GM10266 (cell line): Measurements from ENCODE around the gene FOXP4.

Experiments
- DNase-seq: peaks from one replicate; pipeline ENCODE4 v3.0.0; 2012; ENCODE audit errors: extremely low spot score
- CTCF ChIP-seq: IDR thresholded peaks from 2 replicates; pipeline ENCODE4 v1.5.1; 2012; ENCODE audit warnings: mild to moderate bottlenecking, low read depth; ENCODE audit not compliant: control insufficient read depth, insufficient read depth; ENCODE audit errors: missing control alignments

FOXP4 gene

DNA sequence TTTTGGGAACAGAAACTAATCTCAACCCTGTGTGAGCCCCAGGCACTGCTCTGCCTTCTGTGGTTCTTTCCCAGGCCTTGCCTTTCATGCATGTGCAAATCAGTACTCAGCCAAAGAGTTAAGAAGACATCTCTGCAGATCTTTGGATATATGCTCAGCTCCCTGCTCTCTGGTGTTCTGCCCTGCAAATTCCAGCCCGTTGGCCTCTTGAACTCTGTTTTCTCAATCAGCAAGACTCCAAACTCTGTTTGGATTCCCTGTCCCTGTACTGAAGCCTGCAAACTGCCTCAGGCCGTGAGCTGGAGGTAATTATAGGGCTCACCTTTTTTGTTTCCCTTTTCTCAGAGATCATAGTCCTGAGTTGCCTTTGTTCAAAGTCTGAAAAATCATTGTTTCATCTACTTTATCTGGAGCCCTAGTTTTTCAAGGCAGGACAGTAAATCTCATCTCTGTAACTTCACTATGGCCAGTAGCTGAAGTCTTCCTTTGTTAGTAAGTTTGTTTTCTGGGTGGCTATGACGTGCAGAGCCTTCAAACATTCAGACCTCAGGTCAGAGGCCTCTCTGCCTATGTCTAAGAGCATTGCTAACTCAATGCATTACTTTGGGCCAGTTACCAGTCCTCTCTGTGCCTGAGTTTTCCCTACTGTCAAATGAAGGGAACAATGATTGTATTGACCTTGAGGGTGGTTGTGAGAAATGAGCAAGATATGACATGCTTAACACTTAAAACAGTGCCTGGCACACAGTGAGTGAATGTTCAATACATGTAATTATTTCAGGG is 76.2 kb downstream of the FOXP4 start:
- DNase-seq: no peak
- TF ChIP-seq CTCF: no peak

DNA sequence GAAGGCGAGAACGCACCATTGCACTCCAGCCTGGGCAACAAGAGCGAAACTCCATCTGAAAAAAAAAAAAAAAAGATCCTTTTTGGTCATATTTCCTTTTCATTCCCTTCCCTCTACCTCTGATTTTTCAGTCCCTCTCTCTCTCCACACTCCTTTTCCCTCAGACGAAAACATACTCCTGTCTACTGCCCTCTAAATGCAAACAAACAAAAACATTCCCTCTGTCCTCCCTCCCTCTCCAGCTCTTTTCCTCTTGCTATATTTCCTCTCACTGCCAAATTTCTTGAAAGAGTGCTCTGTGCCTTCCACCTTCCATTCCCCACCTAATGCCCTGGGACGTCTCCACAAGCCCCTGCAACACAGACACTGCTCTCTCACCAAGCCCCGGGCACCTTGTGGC is 77.1 kb downstream of the FOXP4 start:
- no peak for DNase-seq
- no peak for TF ChIP-seq CTCF

DNA sequence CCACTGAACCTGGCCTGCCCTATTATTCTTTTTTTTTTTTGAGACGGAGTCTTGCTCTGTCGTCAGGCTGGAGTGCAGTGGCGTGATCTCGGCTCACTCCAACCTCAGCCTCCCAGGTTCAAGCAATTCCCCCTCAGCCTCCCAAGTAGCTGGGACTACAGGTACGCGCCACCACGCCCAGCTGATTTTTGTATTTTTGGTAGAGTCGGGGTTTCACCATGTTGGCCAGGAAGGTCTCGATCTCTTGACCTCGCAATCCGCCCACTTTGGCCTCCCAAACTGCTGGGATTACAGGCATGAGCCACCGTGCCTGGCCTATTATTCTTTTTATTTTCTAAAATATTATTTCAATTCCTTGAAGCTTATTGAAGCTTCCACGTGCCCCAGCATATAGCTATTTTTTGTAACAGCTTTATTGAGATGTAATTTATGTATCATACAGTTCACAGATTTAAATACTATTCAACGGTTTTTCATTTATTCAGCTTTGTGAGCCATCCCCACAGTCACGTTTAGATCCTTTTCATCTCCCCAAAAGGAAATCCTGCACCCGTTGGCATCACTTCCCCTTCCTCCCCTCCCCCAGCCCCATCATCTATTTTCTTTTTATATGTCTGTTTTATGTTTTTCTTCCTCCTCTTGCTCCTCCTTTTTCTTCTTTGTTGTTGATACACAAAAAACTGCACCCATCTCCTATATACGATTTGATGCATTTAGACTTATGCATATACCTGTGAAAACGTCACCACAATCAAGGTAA is 78.6 kb downstream of the FOXP4 start:
- no peak for TF ChIP-seq CTCF
- no peak for DNase-seq

GRCh38 chr6:41625442-41625841 is 79.3 kb downstream of the FOXP4 start:
- no peak for TF ChIP-seq CTCF
- DNase-seq: no peak

GRCh38 chr6:41626022-41626421 is 79.8 kb downstream of the FOXP4 start:
- no peak for TF ChIP-seq CTCF
- DNase-seq: no peak

- TF ChIP-seq CTCF: no peak
Measured at GRCh38 chr6:41626917-41627316, 80.7 kb downstream of the FOXP4 start.

DNA sequence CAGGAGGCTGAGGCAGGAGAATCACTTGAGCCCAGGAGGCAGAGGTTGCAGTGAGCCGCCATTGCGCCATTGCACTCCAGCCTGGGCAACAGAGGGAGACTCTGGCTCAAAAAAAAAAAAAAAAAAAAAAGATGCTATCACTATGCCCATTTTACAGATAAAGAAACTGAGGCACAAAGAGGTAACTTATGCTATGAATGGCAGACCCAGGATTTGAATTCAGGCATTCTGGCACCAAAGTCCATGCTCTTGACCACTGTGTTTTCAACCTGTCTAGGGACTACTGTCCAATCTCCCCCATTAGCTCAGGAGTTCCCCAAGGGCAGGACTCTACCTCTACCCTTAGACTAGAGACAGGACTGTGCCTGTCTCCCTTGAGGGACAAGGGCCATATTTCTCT is 82.9 kb downstream of the FOXP4 start:
- TF ChIP-seq CTCF: no peak
- no peak for DNase-seq

More at GRCh38 chr6:41626917-41627316, 80.7 kb downstream of the FOXP4 start:
- DNase-seq: no peak
